Umbilical cord (tissue), 2 donors: Measurements from ENCODE around the gene PPP1R10. TPM values are rescaled to one million over a fixed set of nuclear protein-coding genes. Genes with fewer than 3 reads are reported as not detected.

ENCODE experiments used
- DNase-seq: peaks from one replicate; pipeline ENCODE4 v3.0.0-alpha.2; 2015; ENCODE audit warnings: low spot score
- total RNA-seq: library from RNA; depleted of rRNA; stranded (reverse); fragments of >200 nt; gene quantifications from one replicate; pipeline ENCODE4 v1.2.3, GENCODE V29; 2014; ENCODE audit warnings: low replicate concordance; ENCODE audit not compliant: insufficient read depth

The PPP1R10 gene
- total RNA-seq, 1 donor from 2014 or later = 11.3 TPM

DNA sequence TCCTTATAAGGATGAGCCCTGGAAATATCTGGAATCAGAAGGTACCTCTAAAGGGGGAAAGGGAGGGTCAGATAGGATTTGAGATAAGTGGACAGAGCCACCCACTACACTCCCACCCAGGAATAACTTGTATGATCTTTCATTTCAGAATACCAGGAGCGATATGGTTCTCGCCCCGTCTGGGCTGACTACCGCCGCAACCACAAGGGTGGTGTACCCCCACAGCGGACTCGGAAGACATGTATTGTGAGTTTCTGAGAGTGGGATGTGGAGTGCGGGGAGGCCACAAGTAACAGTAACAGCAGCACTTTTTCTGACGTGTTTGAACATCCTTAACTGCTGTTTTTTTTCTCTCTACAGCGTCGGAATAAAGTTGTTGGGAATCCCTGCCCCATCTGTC lies 2.5 kb upstream of the PPP1R10 start:
- DNase-seq = no peak

DNA sequence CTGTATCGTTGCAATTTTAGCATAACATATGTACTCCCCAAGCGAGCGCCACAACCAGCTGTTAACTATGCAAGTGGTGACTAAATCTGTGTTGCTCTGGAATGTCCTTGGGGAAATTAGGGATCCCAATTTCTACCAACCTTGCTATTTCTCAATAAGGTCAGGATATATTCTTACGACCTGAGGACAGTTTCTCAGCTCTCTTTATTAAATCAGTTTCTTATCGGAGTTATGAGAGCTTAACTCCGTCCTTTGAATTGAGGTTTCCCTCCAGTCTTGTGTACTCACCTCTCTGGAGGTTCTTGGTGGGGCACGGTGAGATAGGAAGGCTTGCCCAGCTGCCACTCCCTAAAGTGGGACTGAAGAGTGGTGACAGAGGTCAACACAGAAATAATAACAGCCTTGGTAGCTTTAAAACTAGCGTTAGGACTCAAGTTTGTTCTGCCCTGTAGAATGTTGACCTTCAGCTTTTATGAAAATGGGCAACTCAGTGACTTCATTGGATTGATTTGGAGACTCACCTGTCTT lies 1.3 kb upstream of the PPP1R10 start:
- DNase-seq = no peak

DNA sequence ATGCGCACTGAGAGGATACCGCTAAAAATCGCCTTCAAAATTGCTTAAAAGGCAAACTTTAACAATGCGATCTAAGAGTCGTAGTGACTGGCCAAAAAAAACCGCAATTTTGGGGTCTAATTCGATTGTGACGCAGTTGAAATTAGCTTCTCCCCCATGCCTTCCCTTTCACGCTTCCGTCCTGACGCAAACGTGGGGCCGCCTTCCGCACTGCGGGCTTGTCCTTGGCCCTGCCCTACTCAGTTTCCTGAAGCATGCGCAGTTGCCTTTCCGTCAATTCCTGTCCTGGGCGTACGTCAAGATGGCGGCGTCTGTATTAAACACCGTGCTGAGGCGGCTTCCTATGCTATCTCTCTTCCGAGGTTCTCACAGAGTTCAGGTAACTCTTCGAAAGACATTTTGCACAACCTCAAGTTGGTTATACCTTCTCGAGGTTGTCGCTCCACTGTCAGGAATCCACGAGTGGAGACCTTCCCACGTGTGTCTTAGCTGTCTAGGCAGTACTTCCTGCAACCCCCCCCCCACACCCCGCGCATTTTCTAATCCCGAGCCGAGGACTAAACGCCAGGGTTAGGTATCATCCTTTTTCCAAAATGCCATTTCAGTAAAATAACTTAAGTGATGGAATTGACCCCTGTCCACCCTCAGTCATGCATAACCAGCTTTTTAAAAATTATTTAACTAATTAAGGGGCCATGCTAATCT lies 674 bp upstream of the PPP1R10 start, which contains the start of gene MRPS18B:
TSS of gene MRPS18B (plus strand) at position 276 of the 705 bp plus-strand sequence. CDS start at position 302, 26 bp downstream.
- peak; percentile 100 for DNase-seq

DNA sequence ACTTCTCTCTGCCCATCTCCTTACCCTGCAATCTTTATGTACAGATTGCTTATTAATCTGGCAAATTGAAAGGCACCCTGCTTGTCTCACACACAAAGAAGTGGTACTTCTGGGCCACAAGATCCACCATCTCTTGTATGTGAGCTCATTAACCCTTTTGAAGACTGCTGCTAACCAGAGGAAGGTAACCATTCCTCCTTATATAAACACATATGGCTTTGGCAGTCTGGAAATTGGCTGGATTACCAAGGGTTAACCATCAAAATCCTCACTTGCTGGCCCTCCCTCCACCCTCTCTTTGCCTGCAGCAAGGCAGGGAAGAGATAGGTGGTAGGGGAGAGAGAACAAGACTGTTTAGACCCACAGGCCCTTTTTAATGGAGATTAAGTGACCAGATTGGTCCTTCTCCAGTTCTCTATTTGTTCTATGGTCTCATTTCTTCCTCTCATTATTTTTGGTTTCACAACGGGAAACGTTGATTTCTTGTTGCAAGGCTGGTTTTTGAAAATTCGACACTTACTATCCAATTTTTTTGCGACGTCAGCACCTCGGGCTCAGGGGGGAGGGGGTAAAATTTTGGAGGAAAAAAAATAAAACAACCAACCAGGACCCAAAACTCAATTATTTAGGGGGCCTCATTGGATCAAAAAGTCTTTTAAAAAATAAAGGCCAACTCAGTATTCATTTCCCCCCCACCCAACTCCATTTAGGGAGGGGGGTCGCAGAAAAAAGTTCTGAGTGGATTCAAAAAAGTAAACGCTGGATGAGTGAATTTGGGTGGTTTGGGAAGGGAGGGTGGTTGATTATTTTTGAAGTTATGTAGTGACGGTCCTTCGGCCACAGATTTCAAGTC lies 859 bp downstream of the PPP1R10 start:
- DNase-seq = peak; percentile 59

DNA sequence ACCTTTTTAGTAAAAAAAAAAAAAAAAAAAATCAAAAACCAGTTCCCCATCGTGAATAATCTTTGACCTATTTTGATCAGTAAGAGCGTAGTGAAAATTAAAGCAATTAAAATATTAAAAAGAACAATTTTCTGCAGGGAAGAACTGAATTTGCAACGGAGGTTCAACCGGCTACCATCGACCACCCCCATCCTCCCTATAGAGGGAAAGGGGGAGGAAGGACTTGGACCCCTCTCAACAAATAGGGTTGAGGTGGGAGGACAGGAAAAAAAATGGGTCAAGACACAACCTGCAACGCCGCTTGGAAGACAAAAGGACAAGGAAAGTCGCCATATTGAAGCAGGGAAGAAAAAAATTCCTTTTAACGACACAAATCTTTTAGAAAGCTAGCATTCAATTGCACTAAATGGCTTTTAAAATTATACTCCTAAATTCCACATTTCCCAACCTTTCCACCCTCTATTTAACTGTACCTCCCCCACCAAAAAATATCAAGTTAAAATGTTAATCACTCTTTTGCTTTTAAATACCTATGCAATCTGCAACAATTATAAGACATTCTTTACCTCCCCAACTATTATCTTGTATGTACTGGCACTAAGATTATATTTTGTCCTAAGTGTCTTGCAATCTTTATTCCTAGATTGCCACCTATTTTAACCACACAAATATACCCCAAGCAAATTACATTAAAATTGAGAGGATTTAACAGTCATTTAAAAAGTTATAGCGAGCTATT lies 1.7 kb downstream of the PPP1R10 start:
- peak; percentile 87 for DNase-seq

DNA sequence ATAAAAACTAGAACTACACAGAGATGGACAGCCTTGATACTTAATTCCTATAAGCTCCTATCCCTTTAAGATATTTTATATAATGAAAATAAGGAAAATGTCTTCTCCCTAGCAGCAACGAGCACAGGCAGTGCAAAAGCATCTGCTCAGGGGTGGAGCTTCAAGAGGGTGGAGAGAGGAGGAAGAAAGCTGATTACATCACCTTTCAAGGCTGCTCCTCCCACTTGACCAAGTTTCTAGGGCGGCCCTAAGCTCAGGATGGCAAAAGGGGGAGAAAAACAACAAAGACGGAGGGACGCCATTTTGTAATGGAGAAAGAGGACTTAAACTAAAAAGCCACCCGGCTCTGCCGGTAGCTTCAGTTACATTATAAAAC lies 2.2 kb downstream of the PPP1R10 start:
- DNase-seq = peak; percentile 99

DNA sequence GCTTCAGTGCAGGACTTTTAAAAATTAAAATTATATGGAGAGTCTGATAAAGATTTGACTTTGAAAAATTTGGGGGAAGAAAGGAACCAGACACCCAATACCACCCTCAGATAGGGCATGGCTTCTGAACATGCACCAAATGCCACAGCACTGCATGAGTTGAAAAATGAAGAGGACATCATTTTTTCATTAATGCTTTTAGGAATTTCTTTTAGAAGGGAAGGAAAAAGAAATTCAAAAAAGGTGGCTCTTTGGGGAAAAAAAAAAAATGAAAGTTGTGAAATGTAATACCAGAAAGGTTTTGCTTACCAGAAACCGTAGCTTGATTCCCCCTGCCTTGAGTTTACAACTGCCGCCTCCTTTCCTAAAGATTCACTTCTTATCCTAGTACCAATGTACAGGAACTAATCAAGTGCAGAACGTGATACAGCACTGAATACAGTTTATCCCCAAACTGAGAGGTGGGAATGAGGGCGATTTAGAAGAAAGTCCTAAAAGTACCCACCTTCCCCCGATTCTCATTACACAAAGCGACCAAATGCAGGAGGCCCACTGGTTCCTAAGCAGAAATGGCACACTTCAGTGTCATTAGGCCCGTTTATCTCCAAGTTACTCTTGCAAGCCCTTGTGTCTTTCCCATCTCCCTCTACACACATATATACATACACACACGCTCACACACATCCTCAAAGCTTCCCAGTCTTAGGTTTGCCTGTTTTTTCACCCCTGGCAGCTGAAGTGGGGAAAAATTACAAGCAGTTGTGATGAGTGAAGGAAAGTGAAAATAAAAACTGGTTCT lies 2.8 kb downstream of the PPP1R10 start:
- peak; percentile 32 for DNase-seq

DNA sequence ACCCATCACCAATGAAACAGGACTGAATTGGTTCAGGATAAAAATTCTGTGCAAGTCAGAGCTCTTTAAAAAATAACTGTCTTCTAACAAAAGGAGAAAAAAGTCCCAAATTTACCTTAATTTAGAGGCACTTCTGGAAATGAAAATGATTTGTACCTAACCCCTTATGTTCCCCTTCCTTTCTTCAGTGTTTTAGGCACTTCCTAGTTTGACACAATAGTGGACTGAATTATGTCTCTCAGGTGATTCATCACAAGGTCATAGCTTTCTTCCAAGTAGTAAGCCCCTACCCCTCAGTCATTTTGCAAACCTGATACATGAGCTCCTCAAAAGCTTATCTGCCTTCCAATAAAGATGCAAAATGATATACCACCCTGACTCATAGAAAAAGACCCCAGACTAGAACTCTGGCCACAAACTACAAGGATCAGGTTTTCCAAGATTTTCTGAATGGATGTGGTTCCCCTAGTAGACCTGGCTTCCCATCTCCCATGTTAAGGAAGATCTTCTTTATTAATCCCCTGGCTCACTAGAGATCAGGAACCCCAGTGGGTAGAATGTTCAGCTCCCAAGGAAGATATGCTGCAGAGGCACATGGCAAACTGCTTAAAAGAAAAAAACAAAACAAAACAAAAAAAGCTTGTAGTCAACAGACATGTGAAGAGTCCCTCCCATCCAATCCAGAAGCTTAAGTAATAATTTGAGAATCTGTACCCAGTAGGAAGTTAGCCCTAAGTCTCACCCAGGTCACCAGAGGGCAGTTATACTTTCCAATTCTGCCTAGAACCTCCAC lies 3.6 kb downstream of the PPP1R10 start:
- DNase-seq = peak; percentile 39

DNA sequence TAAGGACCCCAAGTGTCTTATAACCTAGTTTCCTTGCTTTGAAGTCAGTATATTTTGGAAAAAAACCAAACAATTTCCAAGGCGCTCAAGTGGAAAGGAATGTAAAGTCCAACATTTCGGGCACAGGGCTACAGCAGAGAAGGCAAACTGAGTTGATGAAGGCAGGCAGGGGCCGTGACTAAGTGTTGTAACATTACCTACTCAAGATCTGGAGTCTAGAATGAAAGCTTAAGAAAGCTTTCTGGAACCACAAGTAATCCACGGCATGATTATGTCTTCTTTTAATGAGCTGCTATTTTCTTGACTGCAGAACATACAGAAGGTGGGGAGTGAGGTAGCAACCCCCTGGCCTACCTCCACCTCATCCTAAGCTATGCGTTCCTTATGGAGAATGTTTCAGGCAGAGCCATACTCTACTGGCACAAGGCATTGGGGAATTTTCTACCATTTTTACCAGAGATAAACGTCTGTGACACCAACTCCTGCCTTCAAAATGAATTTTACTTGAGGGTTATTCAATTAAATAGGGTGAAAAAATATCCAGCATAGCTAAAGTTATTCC lies 4.3 kb downstream of the PPP1R10 start:
- peak; percentile 61 for DNase-seq

DNA sequence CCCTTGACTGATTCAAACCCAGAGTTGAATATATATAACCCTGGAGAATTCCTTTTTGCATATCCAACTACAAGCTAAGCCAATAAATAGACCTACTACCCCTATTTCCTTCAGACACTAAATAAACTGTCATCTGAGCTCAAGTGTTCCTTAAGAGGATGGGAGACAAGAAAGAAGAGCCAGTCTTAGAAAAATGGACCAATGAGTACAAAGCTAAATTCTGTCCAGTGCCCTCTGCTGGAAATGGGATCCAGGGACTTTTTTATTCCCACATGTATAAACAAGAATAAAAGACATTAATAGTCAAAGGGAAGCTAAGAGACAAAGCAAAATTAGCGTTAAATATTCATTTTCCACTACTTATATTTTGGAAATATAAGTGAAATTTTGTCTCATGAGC lies 4.8 kb downstream of the PPP1R10 start:
- peak; percentile 52 for DNase-seq

DNA sequence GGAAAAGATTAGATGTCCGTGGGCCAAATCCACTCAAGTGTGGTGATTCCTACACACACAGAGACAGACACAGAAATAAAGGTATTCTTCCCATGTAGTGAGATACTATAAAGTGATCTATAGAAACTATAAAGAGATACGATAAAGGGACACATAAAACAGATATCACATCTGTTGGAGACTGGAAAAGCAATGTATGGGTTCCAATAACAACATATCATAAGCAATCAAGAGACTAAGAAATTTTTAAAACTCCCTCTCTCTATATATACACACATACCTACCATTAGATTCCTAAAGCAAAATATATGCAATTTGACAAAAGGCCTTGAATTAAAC lies 5.2 kb downstream of the PPP1R10 start:
- DNase-seq = no peak

DNA sequence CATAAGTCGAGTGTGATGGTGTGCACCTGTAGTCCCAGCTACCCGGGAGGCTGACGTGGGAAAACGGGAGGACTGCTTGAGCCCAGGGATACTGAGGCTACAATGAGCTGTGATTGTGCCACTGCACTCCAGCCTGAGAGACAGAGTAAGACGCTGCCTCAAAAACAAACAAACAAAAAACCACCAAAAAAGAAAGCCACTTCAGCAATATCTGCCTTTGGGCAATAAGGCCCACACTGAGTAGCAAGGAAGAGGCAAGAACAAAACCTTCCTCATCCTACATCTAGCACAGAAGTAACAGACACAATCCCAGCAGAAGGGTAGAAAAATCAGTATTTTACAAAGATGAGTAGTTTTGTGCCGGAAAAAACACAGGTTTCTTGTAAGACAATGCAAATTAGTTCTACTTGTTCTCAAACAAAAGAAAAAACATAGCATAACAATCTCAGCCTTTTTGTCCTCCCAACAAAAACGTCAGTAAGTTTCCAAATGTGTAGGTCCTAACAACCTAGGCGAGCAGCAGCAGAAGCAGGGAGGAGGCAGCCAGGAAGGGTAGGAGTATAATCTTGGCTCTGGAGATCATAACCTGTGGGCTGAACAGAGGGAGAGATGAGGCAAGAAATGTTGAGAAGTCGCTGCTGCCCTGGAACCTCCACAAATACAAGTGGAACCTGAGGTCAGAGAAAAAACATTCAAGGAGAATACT lies 5.7 kb downstream of the PPP1R10 start:
- DNase-seq = no peak

DNA sequence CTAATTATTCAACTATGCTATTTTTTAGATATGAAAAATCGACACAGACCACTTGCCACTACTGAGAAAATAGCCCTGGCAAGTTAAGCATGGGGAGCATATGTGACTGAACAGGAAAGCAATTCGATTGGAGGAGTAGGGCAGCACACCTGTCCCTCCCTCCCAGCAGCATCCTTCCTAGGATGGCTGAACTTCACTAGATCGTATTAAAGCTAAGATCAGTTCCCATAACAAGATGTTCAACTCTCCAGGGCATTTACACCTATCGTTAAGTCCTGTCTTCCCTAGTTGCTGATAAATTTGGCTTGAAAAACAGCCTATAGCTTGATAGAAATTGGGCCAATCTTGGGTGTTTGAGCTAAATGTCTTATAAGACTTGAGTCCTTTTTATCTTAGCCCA lies 7.0 kb downstream of the PPP1R10 start:
- DNase-seq = no peak

DNA sequence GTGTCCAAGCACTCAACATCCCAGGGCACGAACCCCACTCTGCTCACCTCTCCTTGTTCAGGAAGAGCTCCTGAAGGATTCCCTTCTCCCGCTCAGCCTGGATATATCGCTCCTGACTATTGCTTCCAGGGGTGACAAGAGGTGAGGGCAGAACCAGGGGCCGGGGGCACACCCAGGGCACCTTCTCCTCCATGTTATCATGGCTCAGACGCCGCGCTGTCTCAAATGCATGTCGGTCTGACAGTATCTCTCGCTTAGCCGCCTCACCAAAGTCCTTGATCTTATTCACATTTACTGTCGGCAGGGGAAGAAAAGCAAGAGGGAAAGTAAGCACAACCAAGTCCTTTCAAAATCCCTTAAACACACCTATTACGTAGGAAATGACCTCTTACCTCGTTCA lies 13.1 kb downstream of the PPP1R10 start:
- DNase-seq = no peak

DNA sequence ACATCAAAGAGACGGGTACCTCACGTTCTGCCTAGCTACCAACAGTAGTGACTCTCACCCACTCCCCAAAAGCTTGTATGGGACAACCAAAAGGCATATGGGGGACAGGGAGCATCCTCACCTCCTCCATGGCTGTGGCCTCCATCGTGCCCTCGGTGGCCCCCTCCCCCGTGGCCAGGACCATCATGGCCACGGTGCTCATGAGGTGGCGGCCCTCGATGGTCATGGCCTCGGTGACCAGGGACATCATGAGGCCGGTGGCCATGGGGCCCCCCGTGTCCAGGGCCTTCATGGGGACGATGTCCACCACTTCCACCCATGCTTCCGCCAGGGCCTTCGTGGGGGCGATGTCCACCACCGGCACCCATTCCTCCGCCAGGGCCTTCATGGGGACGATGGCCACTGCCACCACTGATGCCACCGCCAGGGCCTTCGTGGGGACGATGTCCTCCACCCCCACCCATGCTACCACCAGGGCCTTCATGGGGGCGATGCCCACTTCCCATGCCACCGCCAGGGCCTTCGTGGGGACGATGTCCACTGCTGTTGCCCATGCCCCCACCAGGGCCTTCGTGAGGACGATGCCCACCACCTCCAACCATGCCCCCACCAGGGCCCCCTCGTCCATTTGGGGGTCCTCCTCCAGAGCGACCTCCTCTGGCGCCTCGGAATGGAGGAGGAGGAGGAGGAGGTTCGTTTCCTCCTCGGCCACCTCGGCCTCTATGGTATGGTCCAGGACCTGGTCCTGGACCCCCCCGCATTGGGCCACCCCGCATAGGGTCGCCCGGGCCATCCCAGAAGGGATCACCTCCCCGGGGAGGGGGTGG lies 15.0 kb downstream of the PPP1R10 start:
- no peak for DNase-seq

DNA sequence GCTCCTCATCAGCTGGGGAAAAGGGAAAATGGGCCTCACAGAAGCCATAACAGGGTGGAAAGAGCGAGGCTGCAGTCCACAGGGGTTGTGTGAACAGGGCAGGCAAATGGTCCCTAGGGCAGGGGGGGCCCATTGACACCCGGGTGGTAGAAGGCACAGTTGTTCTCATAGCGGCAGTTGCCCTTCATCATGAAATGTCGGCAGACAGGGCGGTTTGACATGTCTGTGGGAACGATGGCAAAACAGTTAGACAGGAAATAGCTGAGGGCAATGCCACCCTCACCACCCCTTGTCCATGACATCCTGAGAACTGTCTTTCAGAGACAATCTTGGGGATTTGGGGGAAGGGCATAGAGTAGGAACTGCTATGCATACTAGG lies 15.6 kb downstream of the PPP1R10 start:
- no peak for DNase-seq

DNA sequence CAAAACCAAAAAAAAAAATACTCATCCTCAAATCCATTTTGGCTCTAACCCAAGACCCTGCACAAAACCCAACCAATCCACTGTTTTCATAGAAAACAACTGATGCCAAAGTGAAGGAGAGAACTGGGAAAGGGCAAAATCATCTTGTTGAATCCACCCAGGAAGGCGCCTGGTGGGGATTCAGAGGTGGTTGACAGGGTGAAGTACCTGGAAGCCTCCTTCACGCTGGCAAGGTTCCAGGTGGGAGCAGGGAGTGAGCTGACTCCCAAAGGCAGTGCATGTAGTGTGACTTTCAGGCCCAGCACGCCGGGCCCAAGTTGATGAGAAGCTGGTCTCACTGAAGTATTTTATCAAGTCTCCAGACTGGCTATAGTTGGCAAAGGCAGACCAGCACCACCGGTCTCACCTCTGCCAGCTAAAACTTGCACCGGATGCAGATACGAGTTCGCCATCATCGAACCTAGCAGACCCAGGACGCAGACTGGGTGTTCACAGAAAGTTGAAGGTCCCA lies 16.5 kb downstream of the PPP1R10 start:
- DNase-seq = no peak

DNA sequence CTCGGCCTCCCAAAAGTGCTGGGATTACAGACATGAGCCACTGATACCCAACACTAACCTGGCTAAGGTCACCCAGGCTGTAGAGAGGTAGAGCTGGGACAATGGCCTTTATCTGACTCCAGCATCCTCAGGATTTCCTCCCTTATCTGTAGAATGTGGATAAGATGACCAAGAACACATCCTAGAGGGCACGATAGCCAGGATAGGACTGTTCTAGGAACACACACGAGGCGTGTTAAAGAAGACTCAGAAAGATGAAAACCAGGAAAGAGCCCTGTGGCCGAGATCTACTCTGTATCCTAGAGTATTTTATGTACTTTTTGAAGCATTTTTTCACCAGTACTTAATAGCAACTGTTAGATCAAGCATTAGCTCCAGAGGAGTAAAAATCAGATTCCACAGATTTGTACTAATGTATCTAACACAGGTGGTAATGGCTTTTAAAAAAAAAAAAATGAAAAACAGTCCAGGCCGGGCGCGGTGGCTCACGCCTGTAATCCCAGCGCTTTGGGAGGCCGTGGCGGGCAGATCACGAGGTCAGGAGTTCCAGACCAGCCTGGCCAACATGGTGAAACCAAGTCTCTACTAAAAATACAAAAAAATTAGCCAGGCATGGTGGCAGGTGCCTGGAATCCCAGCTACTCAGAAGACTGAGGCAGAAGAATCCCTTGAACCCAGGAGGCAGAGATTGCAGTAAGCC lies 17.3 kb downstream of the PPP1R10 start:
- DNase-seq = no peak
